Thyroid gland (tissue), 4 donors: ENCODE results near the gene FLRT3. TPM values are rescaled to one million over a fixed set of nuclear protein-coding genes. Genes with fewer than 3 reads are reported as not detected.

Experiments used
- DNase-seq, 2 donors: peaks; one replicate each; pipeline ENCODE4 v3.0.0-alpha.2; 2019
- H3K27ac ChIP-seq, 3 donors: fragments of 200-600 bp; sonication (generic); 1 replicate in 2 of 3; 2 replicates in 1 of 3; pipeline ENCODE4 v1.5.1; 2016 to 2019; ENCODE audit warnings: mild to moderate bottlenecking in 1 of 3, moderate library complexity in 1 of 3
- H3K27me3 ChIP-seq: fragments of 200-600 bp; sonication (generic); one replicate; pipeline ENCODE4 v1.5.1; 2019
- H3K36me3 ChIP-seq, 2 donors: fragments of 200-600 bp; sonication (generic); one replicate each; pipeline ENCODE4 v1.5.1; 2016 to 2019
- H3K4me1 ChIP-seq, 2 donors: fragments of 200-600 bp; sonication (generic); one replicate each; pipeline ENCODE4 v1.5.1; 2017 to 2019
- H3K4me3 ChIP-seq, 3 donors: fragments of 200-600 bp; sonication (generic); replicated peaks in 1 of 3; 1 replicate in 2 of 3; 2 replicates in 1 of 3; pipeline ENCODE4 v1.5.1; 2016; ENCODE audit warnings: mild to moderate bottlenecking in 1 of 3
- H3K9me3 ChIP-seq: fragments of 200-600 bp; sonication (generic); one replicate; pipeline ENCODE4 v1.5.1; 2017
- POLR2A ChIP-seq, 2 donors: fragments of 450-650 bp; IDR thresholded peaks; one replicate each; pipeline ENCODE4 v1.6.1; 2017; ENCODE audit warnings: antibody characterized with exemption in 2 of 2, mild to moderate bottlenecking in 2 of 2, moderate library complexity in 1 of 2
- WGBS, 2 donors: methylation state at CpG; one replicate each; pipeline ENCODE4 v1.1.5; 2017; 5-methylcytosine and 5-hydroxymethylcytosine counted together
- intact Hi-C: fragments of 100-400 bp; cut with DNase I; formaldehyde crosslinking; loops from one replicate; pipeline ENCODE4 v1.15.1; 2023
- total RNA-seq, 4 donors: library from RNA; depleted of rRNA; stranded (reverse); fragments of >200 nt; gene quantifications; one replicate each; pipeline ENCODE4 v1.2.3, GENCODE V29; 2016
- TF ChIP-seq, protein P1 (sequence below), 6 experiments: fragments of 200-600 bp in 3 of 6; fragments of 450-650 bp in 3 of 6; sonication (generic) in 3 of 6; IDR thresholded peaks; one replicate each; pipeline ENCODE4 v1.5.1; 2016 to 2019; ENCODE audit warnings: antibody characterized with exemption in 6 of 6, mild to moderate bottlenecking in 2 of 6, inconsistent platforms in 1 of 6, moderate library complexity in 1 of 6

FLRT3 gene
- total RNA-seq, 4 donors from 2014 or later = 12.0 to 31.4 (median 16.2) TPM

DNA sequence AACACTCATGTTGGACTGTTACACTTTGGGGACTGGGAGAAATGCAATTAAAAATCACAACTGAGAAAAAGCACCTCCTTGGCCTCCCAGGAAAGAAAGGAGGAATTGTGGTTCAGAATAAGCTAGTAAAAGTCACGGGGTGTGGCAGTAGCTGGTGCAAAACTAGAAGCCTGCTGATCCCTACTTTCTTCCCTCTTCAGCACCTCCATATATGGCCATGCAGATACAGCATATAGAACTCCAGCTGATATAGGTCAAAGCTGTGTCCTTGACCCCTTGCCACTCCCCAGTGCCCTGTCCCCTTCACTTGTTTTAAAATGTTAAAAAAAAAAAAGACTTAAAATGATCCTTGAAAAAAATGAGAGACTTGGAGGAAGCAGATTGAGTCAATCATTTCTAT, 5.5 kb upstream of the FLRT3 start:
- Histone ChIP-seq H3K27ac (no peak overlapping the region), H3K36me3 (no peaks in the 10 kb centered on the region), H3K4me1 (no peaks in the 10 kb centered on the region), H3K9me3 (no peaks in the 10 kb centered on the region), H3K4me3 (no peak overlapping the region), H3K27me3 (no peaks in the 10 kb centered on the region)
- no peak for DNase-seq
- 86 to 87% methylated on average over 1 of the region's 1 CpG for WGBS, 2 donors
- TF ChIP-seq, protein P1, sequence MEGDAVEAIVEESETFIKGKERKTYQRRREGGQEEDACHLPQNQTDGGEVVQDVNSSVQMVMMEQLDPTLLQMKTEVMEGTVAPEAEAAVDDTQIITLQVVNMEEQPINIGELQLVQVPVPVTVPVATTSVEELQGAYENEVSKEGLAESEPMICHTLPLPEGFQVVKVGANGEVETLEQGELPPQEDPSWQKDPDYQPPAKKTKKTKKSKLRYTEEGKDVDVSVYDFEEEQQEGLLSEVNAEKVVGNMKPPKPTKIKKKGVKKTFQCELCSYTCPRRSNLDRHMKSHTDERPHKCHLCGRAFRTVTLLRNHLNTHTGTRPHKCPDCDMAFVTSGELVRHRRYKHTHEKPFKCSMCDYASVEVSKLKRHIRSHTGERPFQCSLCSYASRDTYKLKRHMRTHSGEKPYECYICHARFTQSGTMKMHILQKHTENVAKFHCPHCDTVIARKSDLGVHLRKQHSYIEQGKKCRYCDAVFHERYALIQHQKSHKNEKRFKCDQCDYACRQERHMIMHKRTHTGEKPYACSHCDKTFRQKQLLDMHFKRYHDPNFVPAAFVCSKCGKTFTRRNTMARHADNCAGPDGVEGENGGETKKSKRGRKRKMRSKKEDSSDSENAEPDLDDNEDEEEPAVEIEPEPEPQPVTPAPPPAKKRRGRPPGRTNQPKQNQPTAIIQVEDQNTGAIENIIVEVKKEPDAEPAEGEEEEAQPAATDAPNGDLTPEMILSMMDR (IDR thresholded peaks at IDR 0.05) = no peak
- no peak for TF ChIP-seq POLR2A (IDR thresholded peaks at IDR 0.05)
- intact Hi-C loops = no loop called here

GRCh38 chr20:14341801-14342200, 4.4 kb upstream of the FLRT3 start:
- TF ChIP-seq POLR2A (IDR thresholded peaks at IDR 0.05) = no peak
- TF ChIP-seq, protein P1 (IDR thresholded peaks at IDR 0.05) = no peak
- Histone ChIP-seq H3K9me3 (no peaks in the 10 kb centered on the region), H3K27ac (no peak overlapping the region), H3K4me3 (no peak overlapping the region), H3K4me1 (no peaks in the 10 kb centered on the region), H3K27me3 (no peaks in the 10 kb centered on the region), H3K36me3 (no peaks in the 10 kb centered on the region)
- intact Hi-C loops = no loop called here
- 67 to 69% methylated on average over 4 of the region's 4 CpGs for WGBS, 2 donors
- no peak for DNase-seq

- Histone ChIP-seq H3K27me3 (no peaks in the 10 kb centered on the region), H3K36me3 (no peaks in the 10 kb centered on the region), H3K27ac (no peak overlapping the region), H3K4me1 (no peaks in the 10 kb centered on the region), H3K4me3 (peak overlapping the region; percentile 5 to 32 (median 7)), H3K9me3 (no peaks in the 10 kb centered on the region)
- DNase-seq = peak; percentile 5 to 16
- intact Hi-C loops = no loop called here
- TF ChIP-seq, protein P1 (IDR thresholded peaks at IDR 0.05) = no peak
- TF ChIP-seq POLR2A (IDR thresholded peaks at IDR 0.05) = no peak
- 17 to 22% methylated on average over 4 of the region's 4 CpGs for WGBS, 2 donors
Observed at GRCh38 chr20:14336686-14337085, 726 bp downstream of the FLRT3 start.

DNA sequence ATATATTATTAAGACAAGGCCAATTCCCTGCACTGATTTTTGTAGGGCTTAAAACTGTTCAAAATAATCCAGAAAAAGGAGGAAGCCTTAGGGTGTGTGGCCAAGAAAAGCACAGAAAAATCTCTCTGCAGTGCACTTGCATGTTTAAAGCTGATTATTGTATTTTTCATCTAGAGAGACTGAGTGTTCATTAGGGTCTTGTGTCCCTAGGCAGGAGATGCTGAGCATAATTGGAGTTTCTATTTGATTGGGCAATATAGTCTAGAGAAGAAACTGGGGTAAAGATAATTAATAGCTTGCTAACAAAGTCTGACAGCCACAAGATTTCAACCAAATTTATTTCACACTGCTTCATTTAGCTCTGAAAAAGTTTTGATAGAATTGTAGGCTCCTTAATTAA, 2.4 kb downstream of the FLRT3 start:
- H3K9me3 ChIP-seq = no peaks in the 10 kb centered on the region
- no peaks in the 10 kb centered on the region for H3K36me3 ChIP-seq
- H3K27ac ChIP-seq = no peak overlapping the region
- DNase-seq = no peak
- no peaks in the 10 kb centered on the region for H3K27me3 ChIP-seq
- no peaks in the 10 kb centered on the region for H3K4me1 ChIP-seq
- TF ChIP-seq, protein P1 (IDR thresholded peaks at IDR 0.05) = no peak
- TF ChIP-seq POLR2A (IDR thresholded peaks at IDR 0.05) = no peak
- intact Hi-C loops = no loop called here
- H3K4me3 ChIP-seq = peak overlapping the region in 1 of 3 donors; percentile 7

DNA sequence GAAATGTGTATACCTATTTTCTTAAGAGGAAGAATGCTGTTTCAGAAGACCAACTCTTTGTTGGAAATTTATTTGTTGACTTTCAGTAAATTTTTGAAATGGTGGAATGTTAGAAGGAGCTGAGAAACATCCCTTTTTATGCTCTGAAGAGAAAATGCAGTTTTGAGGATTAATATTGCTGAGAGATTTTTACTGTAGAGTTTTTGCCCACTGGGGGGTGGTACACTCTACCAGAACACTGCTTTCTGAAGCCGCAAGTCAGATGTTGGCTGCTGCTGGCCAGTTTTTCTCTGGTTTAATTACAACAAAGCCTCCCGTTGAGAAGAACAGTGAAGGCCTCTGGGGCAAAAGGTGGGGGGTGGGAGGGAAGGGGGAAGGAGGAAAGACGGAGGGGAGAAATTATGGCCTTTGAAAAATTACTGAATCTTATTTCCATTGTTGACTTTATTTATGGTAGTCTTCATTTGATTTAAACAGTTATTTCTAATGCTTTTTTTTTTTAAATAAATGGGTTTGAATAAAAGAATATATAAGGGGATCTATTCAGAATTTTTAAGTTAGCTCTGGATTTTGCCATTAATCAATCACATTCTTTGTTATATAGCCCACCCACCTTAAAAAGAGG, 3.0 kb downstream of the FLRT3 start:
- H3K27me3 ChIP-seq = no peaks in the 10 kb centered on the region
- H3K4me1 ChIP-seq = no peaks in the 10 kb centered on the region
- peak; percentile 59 to 67 for DNase-seq
- TF ChIP-seq, protein P1 (IDR thresholded peaks at IDR 0.05) = peak; percentile 17 to 64 (median 49)
- TF ChIP-seq POLR2A (IDR thresholded peaks at IDR 0.05) = no peak
- intact Hi-C loops = no loop called here
- H3K27ac ChIP-seq = no peak overlapping the region
- H3K4me3 ChIP-seq = no peak overlapping the region
- 6 to 12% methylated on average over 3 of the region's 3 CpGs for WGBS, 2 donors
- no peaks in the 10 kb centered on the region for H3K9me3 ChIP-seq
- no peaks in the 10 kb centered on the region for H3K36me3 ChIP-seq
